GM21737 (cell line): ENCODE results near the gene WDR33.
"Not testable (repeated sequence)": the region's sequence is repeated elsewhere in the genome, so short reads cannot be mapped to it uniquely, and the experiment has no call there.

Source experiments
- ATAC-seq: cut with Tn5 transposase; IDR thresholded peaks from one replicate; pipeline ENCODE4 v1.9.1; 2021; ENCODE audit warnings: mild to moderate bottlenecking, moderate library complexity; ENCODE audit not compliant: unreplicated experiment

Gene WDR33

DNA sequence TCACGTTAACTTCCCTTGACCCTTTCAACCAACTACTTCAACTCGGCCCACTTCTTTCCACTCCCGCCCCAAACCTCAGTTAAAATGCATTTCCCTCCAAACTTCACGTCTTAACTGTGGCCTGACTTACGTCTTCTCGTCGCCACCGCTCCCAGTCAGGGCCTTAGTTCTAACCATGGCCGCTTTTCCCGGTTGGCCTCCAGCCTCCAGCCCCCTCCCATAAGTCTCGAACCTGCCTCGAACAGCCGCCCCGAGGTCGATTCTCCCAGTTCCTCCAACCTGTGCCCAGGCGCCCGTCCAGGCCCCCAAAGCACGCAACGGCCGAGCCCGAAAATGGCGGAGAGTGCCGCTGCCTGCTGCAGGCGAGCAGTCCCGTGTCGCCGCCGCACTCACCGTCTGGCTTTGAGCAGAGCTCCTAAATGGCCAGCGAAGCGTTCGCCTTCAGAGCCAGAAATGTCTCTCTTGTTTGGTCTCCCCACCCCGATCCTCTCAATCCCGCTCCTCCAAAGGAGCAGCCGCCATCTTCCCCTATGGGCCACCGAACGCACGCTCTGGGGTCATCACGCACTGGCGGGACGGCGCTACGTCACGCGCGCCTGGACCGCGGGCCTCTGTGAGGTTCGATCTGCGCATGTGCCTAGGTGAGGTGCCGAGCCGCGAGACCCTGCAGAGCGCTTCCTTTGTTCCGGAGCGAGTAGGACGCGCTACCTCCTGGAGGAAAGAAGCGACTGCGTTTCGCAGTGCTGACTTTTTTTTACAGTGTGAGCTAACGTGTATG, at the start of gene WDR33:
TSS of gene WDR33 (minus strand) at position 553 of the 778 bp plus-strand sequence. CDS start 40,190 bp downstream, outside the sequence.
- peak; percentile 98 for ATAC-seq

DNA sequence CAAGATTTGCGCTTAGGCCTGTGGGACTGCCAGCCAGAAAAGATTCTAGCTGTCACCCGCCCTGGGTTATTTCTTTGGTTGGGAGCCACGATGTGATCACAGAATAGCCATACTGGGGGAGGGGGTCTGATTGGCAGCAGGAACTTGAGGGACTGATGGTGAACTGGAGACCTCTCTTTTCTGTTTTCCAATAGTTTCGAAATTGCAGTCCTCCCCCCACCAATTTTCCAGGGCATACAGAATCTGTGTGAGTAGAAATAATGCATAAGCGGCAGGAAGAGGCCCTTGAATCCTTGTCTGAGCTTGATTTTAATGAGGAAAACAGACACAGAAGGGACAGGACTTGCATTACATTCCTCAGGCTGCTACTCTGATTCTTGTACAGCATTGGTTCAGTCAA, 49.2 kb upstream of the WDR33 start:
- ATAC-seq = no peak

- ATAC-seq = no peak
Measured at GRCh38 chr2:127859712-127860085, 48.7 kb upstream of the WDR33 start.

GRCh38 chr2:127857265-127857808, 46.4 kb upstream of the WDR33 start:
- ATAC-seq = no peak

- ATAC-seq = no peak
Measured at GRCh38 chr2:127853671-127854070, 42.7 kb upstream of the WDR33 start.

DNA sequence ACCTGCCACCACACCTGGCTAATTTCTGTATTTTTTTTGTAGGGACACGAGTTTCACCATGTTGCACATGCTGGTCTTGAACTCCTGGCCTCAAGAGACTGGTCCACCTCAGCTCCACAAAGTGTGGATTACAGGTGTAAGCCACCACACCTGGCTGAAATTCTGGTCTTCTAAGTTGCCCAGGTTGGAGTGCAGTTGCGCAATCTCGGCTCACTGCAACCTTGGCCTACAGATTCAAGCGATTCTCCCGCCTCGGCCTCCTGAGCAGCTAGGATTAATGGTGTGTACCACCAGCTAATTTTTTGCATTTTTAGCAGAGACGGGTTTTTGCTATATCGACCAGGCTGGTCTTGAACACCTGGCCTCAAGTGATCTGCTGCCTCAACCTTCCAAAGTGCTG, 41.4 kb upstream of the WDR33 start:
- ATAC-seq = no peak

DNA sequence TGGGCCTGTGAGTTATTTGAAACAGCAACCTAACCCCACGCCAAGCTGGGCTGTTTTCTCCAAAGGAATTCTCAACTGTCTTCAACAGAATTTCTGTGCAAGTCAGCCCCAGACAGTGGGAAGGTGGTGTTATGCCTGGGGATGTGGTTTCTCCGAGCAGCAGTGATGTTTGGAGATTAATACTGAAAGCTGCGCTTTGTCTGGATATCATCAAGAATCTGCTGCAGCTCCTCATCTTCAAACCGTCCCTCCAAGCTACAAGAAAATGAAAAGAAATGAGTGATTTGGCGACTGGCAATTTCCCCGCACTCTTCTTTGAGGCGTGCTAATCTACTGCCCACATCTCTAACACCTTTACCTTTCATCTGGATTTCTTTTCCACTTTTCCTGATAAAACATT, 37.0 kb upstream of the WDR33 start:
- no peak for ATAC-seq

DNA sequence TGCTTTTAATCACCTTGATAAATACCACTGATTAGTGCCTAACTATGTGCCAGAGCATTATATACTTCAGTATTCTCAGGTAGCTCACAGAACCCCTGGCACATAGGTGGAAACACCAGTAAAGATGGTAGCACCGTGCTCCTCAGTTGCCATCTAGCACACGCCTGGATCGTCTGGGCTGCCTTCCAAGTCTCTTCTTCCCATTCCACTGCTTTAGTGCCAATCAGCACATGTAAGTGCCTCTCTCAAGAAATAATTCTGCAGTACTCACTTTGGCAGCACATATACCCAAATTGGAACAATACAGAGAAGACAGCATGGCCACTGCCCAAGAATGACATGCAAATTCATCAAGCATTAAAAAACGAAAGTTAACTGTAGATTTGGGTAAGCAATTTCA, 34.0 kb upstream of the WDR33 start:
- ATAC-seq = no peak

- ATAC-seq = no peak
Measured at GRCh38 chr2:127843677-127844076, 32.7 kb upstream of the WDR33 start.

GRCh38 chr2:127841466-127842178, 30.7 kb upstream of the WDR33 start:
- ATAC-seq = no peak

GRCh38 chr2:127840893-127841292, 29.9 kb upstream of the WDR33 start:
- ATAC-seq = no peak

GRCh38 chr2:127834951-127835350, 24.0 kb upstream of the WDR33 start:
- ATAC-seq = no peak

DNA sequence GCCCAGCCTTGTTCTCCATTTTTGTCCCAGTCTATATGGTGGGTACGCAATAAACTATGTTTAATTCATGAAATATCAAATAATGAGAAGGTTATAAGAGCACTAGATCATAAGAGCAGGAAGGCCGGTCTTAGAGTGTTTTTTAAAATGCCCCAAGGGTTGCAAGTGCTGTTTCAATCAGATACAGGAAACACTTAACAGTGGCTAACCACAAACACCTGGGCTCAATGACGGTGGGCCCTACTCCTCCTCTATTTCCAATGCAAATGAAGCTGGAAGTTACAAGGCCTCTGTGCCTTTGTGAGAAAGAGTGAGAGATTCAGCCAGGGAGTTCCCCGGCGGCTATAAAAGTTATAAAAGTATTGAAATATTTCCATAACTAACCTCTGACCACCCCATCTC, 18.9 kb upstream of the WDR33 start:
- ATAC-seq = peak; percentile 99

DNA sequence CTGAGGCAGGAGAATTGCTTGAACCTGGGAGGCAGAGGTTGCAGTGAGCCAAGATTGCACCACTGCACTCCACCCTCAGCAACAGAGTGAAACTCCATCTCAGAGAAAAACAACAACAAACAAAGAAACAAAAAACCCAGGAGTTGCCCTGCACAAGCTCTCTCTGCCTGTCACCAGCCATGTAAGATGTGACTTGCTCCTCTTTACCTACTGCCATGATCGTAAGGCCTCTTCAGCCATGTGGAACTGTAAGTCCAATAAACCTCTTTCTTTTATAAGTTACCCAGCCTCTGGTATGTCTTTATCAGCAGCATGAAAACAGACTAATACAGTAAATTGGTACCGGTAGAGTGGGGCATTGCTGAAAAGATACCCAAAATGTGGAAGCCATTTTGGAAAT, 15.7 kb upstream of the WDR33 start:
- ATAC-seq = not testable (repeated sequence)

- ATAC-seq = no peak
Measured at GRCh38 chr2:127826047-127826446, 15.1 kb upstream of the WDR33 start.

- no peak for ATAC-seq
Measured at GRCh38 chr2:127820080-127820668, 9.2 kb upstream of the WDR33 start.

- no peak for ATAC-seq
Measured at GRCh38 chr2:127818794-127819425, 7.9 kb upstream of the WDR33 start.

DNA sequence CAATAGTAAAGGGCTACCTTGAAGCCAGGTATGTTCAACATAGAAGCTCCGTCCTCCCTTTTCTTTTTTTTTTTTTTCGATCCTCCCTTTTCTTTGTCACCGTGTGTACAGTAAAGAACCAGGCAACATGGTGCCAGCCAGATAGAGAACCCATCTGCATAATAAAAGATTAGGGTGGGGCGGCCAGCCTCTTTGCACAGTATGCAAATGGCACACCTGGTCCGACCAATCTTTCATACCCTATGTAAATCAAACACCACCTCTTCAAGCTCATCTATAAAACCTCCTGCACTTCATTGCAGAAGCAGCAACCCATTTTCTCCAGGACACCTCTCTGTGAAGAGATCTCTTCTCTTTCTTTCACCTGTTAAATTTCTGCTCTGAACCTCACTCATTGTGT, 7.3 kb upstream of the WDR33 start:
- no peak for ATAC-seq

GRCh38 chr2:127814677-127815076, 3.7 kb upstream of the WDR33 start:
- no peak for ATAC-seq

- ATAC-seq = not testable (repeated sequence)
Measured at GRCh38 chr2:127812441-127812840, 1.5 kb upstream of the WDR33 start.
